Kidney (tissue), 14 donors: Measurements from ENCODE around the gene MBNL1. TPM values are rescaled to one million over a fixed set of nuclear protein-coding genes. Genes with fewer than 3 reads are reported as not detected.

Experiments used
- DNase-seq, 5 donors: peaks; one replicate each; pipeline ENCODE4 v3.0.0-alpha.2; 2013 to 2020
- FAIRE-seq: peaks from 2 replicates; lab custom pipeline; 2012; peaks lifted over from hg19 to GRCh38; lab: Jason Lieb, UNC
- H3K27ac ChIP-seq, 2 donors: one replicate each; pipeline ENCODE4 v1.7.0; 2013; ENCODE audit warnings: low read depth in 2 of 2, low read length in 2 of 2, inconsistent platforms in 1 of 2
- H3K27me3 ChIP-seq: one replicate; pipeline ENCODE4 v1.7.1; 2013; ENCODE audit warnings: low read length, inconsistent platforms; ENCODE audit not compliant: control insufficient read depth, insufficient read depth
- H3K36me3 ChIP-seq, 3 donors: one replicate each; pipeline versions ENCODE4 v1.7.0 to v1.7.1; 2013; ENCODE audit warnings: low read length in 3 of 3, control low read depth in 1 of 3, inconsistent platforms in 1 of 3; ENCODE audit not compliant: insufficient read depth in 3 of 3, control insufficient read depth in 2 of 3
- H3K4me1 ChIP-seq, 3 donors: one replicate each; pipeline versions ENCODE4 v1.7.0 to v1.7.1; 2013; ENCODE audit warnings: low read length in 3 of 3, inconsistent platforms in 1 of 3, low read depth in 1 of 3; ENCODE audit not compliant: control insufficient read depth in 2 of 3, insufficient read depth in 2 of 3
- H3K4me3 ChIP-seq, 3 donors: one replicate each; pipeline versions ENCODE4 v1.7.0 to v1.8.1; 2013; ENCODE audit warnings: low read length in 3 of 3, control low read depth in 1 of 3, inconsistent platforms in 1 of 3
- H3K9ac ChIP-seq, 3 donors: one replicate each; pipeline versions ENCODE4 v1.7.0 to v1.7.1; 2013; ENCODE audit warnings: low read length in 3 of 3, control low read depth in 1 of 3, inconsistent platforms in 1 of 3
- H3K9me3 ChIP-seq, 3 donors: one replicate each; pipeline versions ENCODE4 v1.7.0 to v1.7.1; 2013; ENCODE audit warnings: low read length in 3 of 3, control low read depth in 1 of 3, inconsistent platforms in 1 of 3; ENCODE audit not compliant: control insufficient read depth in 2 of 3, insufficient read depth in 1 of 3
- CTCF ChIP-seq: IDR thresholded peaks from 3 replicates; pipeline ENCODE4 v1.5.1; 2012; ENCODE audit warnings: mild to moderate bottlenecking, moderate library complexity, borderline replicate concordance; ENCODE audit not compliant: insufficient read depth; ENCODE audit errors: extremely low read depth
- intact Hi-C: fragments of 100-400 bp; cut with DNase I; formaldehyde crosslinking; loops from one replicate; pipeline ENCODE4 v1.11.1; 2022
- polyA plus RNA-seq: library from polyadenylated mRNA; stranded (reverse); fragments of 350-450 nt; fragmentation: Illumina TruSeq; extraction: RNeasy Lipid Tissue Mini Kit (QIAGEN cat#74804); gene quantifications from one replicate; pipeline ENCODE4 v1.2.3, GENCODE V29; 2014; ENCODE audit warnings: low read depth, low replicate concordance; ENCODE audit not compliant: insufficient read depth
- total RNA-seq: library from RNA; stranded (reverse); fragmentation: NEBNext Ultra II Directional; extraction: Animal tissue kit (Norgen Biotek cat#: 25700); gene quantifications from one replicate; pipeline ENCODE4 v1.2.1, GENCODE V29; 2021
- donor health status: control.
- donor health status: control.
- donor health status: control.
- donor health status: control.
- donor health status: control.
- donor health status: DM: yes; HTN: yes; CAD: no.
- donor health status: Normal renal cell carcinoma (clear cell type).

MBNL1 gene
- total and polyA plus RNA-seq, 2 donors from 2014 or later = 22.0 to 167 TPM

GRCh38 chr3:152459118-152459515 lies 190.4 kb downstream of the MBNL1 start:
- Histone ChIP-seq H3K27me3 (no peaks in the 10 kb centered on the region), H3K4me3 (no peak overlapping the region), H3K9ac (no peak overlapping the region), H3K36me3 (peaks cover 0 to 13% (median 9%) of the 10 kb centered on the region in 3 donors), H3K27ac (no peak overlapping the region), H3K4me1 (no peaks in the 10 kb centered on the region), H3K9me3 (no peaks in the 10 kb centered on the region)
- intact Hi-C loops = loop anchor here (10.0 kb wide), 1 partner anchor 384 kb away; no protein-coding TSS in a partner anchor
- FAIRE-seq = no peak
- no peak for TF ChIP-seq CTCF
- no peak for DNase-seq

- H3K4me1 ChIP-seq = no peaks in the 10 kb centered on the region
- intact Hi-C loops = loop anchor here (10.0 kb wide), 1 partner anchor 385 kb away; no protein-coding TSS in a partner anchor
- no peak overlapping the region for H3K27ac ChIP-seq
- no peak for DNase-seq
- H3K4me3 ChIP-seq = no peak overlapping the region
- H3K9ac ChIP-seq = no peak overlapping the region
- no peaks in the 10 kb centered on the region for H3K27me3 ChIP-seq
- H3K36me3 ChIP-seq = peaks cover 0 to 14% (median 10%) of the 10 kb centered on the region in 3 donors
- TF ChIP-seq CTCF = no peak
- no peaks in the 10 kb centered on the region for H3K9me3 ChIP-seq
- FAIRE-seq = no peak
These were observed 190.8 kb downstream of the MBNL1 start for GRCh38 chr3:152459572-152459971.

- H3K27me3 ChIP-seq = no peaks in the 10 kb centered on the region
- H3K9me3 ChIP-seq = no peaks in the 10 kb centered on the region
- intact Hi-C loops = no loop called here
- no peaks in the 10 kb centered on the region for H3K4me1 ChIP-seq
- H3K4me3 ChIP-seq = no peak overlapping the region
- no peak overlapping the region for H3K27ac ChIP-seq
- no peak for TF ChIP-seq CTCF
- no peak for DNase-seq
- no peak for FAIRE-seq
- no peak overlapping the region for H3K9ac ChIP-seq
- peaks cover 0 to 14% (median 13%) of the 10 kb centered on the region in 3 donors for H3K36me3 ChIP-seq
These were observed 192.2 kb downstream of the MBNL1 start for GRCh38 chr3:152460936-152461335.

- H3K36me3 ChIP-seq = peaks cover 0 to 9% (median 8%) of the 10 kb centered on the region in 3 donors
- intact Hi-C loops = no loop called here
- H3K4me1 ChIP-seq = no peaks in the 10 kb centered on the region
- H3K27ac ChIP-seq = no peak overlapping the region
- no peaks in the 10 kb centered on the region for H3K9me3 ChIP-seq
- TF ChIP-seq CTCF = no peak
- DNase-seq (no peak), FAIRE-seq (no peak)
- H3K9ac ChIP-seq = no peak overlapping the region
- no peaks in the 10 kb centered on the region for H3K27me3 ChIP-seq
- H3K4me3 ChIP-seq = no peak overlapping the region
These were observed 192.7 kb downstream of the MBNL1 start for GRCh38 chr3:152461460-152461859.
